Ascending aorta (tissue), 2 donors: ENCODE measurements around the gene KNDC1. TPM values are rescaled to one million over a fixed set of nuclear protein-coding genes. Genes with fewer than 3 reads are reported as not detected.

Experiments used
- DNase-seq, 2 donors: peaks; one replicate each; pipeline ENCODE4 v3.0.0-alpha.2; 2019; ENCODE audit warnings: low spot score in 2 of 2
- H3K27ac ChIP-seq, 2 donors: fragments of 200-600 bp; sonication (generic); one replicate each; pipeline ENCODE4 v1.5.1; 2016 to 2017; ENCODE audit warnings: mild to moderate bottlenecking in 1 of 2
- H3K27me3 ChIP-seq: fragments of 200-600 bp; sonication (generic); one replicate; pipeline ENCODE4 v1.5.1; 2017
- H3K36me3 ChIP-seq, 2 donors: fragments of 200-600 bp; sonication (generic); one replicate each; pipeline ENCODE4 v1.5.1; 2016
- H3K4me1 ChIP-seq, 2 donors: fragments of 200-600 bp; sonication (generic); one replicate each; pipeline ENCODE4 v1.5.1; 2016 to 2017; ENCODE audit warnings: mild to moderate bottlenecking in 1 of 2
- H3K4me3 ChIP-seq, 2 donors: fragments of 200-600 bp; sonication (generic); one replicate each; pipeline ENCODE4 v1.5.1; 2016 to 2017; ENCODE audit warnings: mild to moderate bottlenecking in 1 of 2
- H3K9me3 ChIP-seq, 2 donors: fragments of 200-600 bp; sonication (generic); one replicate each; pipeline ENCODE4 v1.5.1; 2016
- intact Hi-C: fragments of 100-400 bp; cut with DNase I; formaldehyde crosslinking; loops from one replicate; pipeline ENCODE4 v1.15.1; 2023
- total RNA-seq: library from RNA; depleted of rRNA; stranded (reverse); fragments of >200 nt; gene quantifications from one replicate; pipeline ENCODE4 v1.1.0, GENCODE V29; 2016
- TF ChIP-seq, protein P1 (sequence below), 3 experiments: fragments of 200-600 bp in 2 of 3; fragments of 450-650 bp in 1 of 3; sonication (generic) in 2 of 3; IDR thresholded peaks; one replicate each; pipeline ENCODE4 v1.5.1; 2016 to 2019; ENCODE audit warnings: antibody characterized with exemption in 3 of 3, mild to moderate bottlenecking in 1 of 3, moderate library complexity in 1 of 3

KNDC1 gene
- total RNA-seq, 1 donor from 2014 or later, result 0.21 TPM

DNA sequence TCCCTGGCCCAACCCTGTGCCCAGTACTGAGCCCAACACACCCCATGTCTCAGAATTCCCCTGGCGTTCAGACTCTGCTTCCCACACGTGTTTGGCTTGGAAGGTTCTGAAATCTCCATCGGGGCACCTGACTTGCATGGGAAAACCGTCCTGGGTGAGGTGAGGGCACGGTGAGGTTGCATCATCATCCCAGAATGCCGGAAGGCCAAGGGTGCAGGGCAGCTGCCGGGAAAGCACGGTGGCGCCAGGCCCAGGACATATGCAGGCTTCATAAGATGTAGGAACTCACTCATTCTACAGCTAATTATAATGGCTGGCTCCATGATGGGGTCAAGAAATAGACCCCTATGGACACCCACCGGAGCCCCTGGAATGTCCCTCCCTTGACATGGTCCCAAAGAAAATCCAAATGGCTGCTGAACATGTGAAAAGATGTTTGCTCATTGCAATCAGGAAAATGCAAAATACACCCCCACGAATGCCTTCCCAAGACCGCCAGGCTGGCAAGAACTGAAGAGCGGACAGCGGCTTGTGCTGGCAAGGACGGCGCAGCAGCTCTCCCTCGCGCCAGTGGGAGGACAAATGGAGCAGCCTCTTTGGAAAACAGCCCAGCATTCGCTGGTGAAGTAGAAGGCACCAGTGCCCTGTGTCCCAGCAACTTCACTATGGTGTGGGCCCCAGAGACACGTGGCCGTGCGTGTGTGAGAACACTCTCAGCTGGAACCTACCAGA lies 2.3 kb downstream of the KNDC1 start:
- no peak overlapping the region for H3K4me3 ChIP-seq
- TF ChIP-seq, protein P1, sequence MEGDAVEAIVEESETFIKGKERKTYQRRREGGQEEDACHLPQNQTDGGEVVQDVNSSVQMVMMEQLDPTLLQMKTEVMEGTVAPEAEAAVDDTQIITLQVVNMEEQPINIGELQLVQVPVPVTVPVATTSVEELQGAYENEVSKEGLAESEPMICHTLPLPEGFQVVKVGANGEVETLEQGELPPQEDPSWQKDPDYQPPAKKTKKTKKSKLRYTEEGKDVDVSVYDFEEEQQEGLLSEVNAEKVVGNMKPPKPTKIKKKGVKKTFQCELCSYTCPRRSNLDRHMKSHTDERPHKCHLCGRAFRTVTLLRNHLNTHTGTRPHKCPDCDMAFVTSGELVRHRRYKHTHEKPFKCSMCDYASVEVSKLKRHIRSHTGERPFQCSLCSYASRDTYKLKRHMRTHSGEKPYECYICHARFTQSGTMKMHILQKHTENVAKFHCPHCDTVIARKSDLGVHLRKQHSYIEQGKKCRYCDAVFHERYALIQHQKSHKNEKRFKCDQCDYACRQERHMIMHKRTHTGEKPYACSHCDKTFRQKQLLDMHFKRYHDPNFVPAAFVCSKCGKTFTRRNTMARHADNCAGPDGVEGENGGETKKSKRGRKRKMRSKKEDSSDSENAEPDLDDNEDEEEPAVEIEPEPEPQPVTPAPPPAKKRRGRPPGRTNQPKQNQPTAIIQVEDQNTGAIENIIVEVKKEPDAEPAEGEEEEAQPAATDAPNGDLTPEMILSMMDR (IDR thresholded peaks at IDR 0.05), result no peak
- no peaks in the 10 kb centered on the region for H3K36me3 ChIP-seq
- no peak for DNase-seq
- H3K27me3 ChIP-seq, result no peaks in the 10 kb centered on the region
- peaks cover 2 to 4% of the 10 kb centered on the region in 2 donors for H3K4me1 ChIP-seq
- intact Hi-C loops, result no loop called here
- no peaks in the 10 kb centered on the region for H3K9me3 ChIP-seq
- H3K27ac ChIP-seq, result no peak overlapping the region

DNA sequence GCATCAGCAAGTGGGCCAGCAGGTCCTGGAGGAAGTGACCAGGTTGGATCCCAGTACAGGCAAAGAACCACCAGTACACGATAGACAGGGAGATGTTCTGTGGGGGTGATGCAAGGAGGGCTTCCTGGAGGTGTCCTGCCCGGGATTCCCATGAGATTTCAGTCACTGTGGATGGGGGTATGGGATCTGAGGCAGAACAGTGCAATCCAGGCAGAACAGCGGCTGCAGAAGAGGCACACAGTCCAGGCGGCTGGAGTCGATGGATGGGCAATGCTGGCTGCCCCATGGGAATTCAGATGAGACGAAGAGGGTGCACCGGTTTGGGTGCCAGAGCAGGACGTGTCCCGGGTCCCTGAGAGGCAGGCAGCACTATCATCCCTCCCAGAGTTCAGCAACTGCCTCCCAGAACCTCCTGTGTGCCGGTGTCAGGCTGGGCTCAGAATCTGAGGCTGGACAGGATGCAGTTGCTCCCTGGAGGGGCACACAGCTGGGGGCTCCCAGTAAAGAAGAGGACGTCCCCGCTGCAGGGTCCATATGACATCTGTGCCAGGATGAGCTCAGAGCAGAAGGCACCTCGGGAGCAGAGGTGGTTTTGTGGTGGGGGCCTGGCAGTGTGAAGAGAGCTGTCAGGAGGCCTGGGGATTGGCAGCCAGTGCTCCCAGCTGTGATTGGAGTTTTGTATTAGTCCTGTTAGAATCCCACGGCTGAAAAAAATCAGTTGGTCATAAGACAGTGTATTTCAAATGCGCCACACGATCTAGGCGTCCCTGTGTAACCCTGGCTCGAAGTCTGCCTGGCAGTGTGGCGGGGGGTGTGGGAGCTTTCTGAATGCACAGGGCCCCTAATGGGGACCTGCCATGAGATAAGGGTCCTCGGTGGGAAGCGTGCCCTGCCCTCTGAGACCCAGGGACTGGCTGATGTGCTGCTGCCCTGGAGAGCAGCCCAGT lies 3.2 kb downstream of the KNDC1 start:
- intact Hi-C loops, result no loop called here
- no peaks in the 10 kb centered on the region for H3K9me3 ChIP-seq
- no peak overlapping the region for H3K27ac ChIP-seq
- no peaks in the 10 kb centered on the region for H3K36me3 ChIP-seq
- DNase-seq, result no peak
- peaks cover 2 to 4% of the 10 kb centered on the region in 2 donors for H3K4me1 ChIP-seq
- H3K27me3 ChIP-seq, result no peaks in the 10 kb centered on the region
- no peak overlapping the region for H3K4me3 ChIP-seq
- TF ChIP-seq, protein P1 (IDR thresholded peaks at IDR 0.05), result no peak

DNA sequence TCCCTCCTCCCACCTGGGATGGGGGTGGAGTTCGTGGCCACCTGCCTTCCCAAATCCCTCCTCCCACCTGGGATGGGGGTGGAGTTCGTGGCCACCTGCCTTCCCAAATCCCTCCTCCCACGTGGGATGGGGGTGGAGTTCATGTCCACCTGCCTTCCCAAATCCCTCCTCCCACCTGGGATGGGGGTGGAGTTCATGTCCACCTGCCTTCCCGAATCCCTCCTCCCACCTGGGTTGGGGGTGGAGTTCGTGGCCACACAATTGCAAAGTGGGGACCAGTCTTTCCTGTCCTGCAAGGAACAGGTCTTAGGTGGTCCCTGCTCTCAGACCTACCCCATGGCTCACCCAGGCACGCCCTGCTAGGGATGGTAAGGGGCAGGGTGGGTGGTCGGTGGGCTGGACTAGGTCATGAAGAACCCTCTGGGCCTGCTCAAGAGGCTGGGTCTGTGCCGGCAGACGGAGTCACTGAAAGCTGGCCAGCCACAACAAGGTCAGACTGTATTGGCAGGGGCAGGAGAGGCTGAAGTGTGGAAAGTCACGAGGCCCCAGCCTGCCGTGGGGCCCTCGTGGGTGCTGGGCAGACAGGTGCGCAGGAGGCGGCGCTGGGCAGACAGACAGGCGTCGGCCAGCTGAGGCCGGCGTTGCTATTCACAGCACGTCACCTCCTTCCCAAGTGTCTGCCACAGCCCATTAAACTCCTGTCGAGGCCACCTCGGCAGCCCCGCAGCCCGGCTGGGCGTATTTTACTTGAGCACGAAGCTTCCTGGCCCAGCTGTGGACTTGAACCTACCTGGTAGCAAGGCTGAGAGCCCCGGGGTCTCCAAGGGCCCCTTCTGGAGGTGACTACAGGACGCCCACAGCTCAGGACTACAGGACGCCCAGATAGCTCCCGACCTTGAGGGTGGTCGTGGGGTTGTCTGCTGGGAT lies 4.1 kb downstream of the KNDC1 start:
- Histone ChIP-seq H3K27me3 (no peaks in the 10 kb centered on the region), H3K36me3 (no peaks in the 10 kb centered on the region), H3K27ac (no peak overlapping the region), H3K4me3 (no peak overlapping the region), H3K9me3 (no peaks in the 10 kb centered on the region), H3K4me1 (peaks cover 2 to 4% of the 10 kb centered on the region in 2 donors)
- TF ChIP-seq, protein P1 (IDR thresholded peaks at IDR 0.05), result no peak
- intact Hi-C loops, result no loop called here
- DNase-seq, result no peak

DNA sequence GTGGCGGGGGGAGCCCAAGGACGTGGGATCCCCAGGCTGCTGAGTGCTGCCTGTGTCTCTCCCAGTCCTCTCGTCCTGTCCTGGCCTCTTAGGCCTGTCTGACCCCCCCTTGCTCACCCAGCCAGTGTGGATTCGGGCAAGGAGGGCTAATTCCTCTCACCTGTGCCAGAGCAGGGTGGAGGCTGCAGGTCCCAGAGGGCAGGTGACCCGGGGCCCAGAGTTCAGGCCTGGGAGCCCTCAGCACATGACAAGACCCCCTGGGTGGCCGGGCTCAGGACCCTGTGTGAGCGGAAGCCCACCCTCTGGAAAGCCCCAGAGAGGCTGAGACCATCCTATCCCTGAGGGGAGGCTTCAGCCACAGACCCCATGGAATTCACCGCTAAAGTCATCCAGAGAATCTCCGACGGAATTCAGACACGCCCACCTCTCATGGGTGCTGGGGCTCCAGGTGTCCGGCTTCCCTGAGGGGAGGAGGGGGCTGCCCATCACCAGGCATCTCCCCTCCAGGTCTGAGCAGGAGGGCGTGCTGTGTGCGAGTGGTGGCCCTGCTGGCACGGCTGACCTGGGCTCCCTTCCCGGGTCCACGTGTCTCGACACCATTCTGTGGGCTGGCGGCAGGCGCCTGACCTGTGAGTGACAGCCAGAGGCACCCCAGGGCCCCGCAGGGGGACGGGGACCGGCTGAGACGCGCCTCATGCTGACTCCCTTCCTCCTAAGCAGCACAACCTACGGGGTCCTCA lies 5.0 kb downstream of the KNDC1 start:
- DNase-seq, result no peak
- no peaks in the 10 kb centered on the region for H3K36me3 ChIP-seq
- no peak overlapping the region for H3K4me3 ChIP-seq
- H3K27ac ChIP-seq, result no peak overlapping the region
- TF ChIP-seq, protein P1 (IDR thresholded peaks at IDR 0.05), result no peak
- H3K4me1 ChIP-seq, result peaks cover 2 to 4% of the 10 kb centered on the region in 2 donors
- H3K9me3 ChIP-seq, result no peaks in the 10 kb centered on the region
- no peaks in the 10 kb centered on the region for H3K27me3 ChIP-seq
- intact Hi-C loops, result no loop called here
